Hematopoietic multipotent progenitor cell treated with erythropoietin and hydrocortisone succinate and interleukin-3 and kit ligand, for 8 days (in vitro differentiated cells): ENCODE measurements around the gene BANP.

ENCODE experiments used
- DNase-seq: peaks from one replicate; pipeline ENCODE4 v3.0.0-alpha.2; 2015

BANP gene

DNA sequence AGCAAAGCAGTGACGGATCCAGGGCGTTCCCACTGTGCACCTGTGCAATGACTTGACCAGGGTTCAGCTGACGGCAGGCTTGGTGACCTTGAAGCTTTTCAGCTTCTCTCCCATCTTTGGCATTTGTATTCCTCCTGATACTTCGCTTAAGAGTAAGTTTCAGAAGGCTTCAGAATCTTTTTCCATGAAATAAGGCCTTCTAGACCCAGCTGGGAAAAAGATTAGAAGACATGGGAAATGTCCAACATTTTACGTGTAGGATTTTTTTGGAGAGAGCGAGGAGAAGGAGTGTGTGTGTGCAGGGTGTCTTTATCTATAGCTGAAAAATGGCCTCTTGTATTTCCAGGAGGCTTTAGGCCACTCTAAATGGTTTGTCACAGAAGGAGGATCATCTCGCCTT is 104.1 kb downstream of the BANP start:
- no peak for DNase-seq

DNA sequence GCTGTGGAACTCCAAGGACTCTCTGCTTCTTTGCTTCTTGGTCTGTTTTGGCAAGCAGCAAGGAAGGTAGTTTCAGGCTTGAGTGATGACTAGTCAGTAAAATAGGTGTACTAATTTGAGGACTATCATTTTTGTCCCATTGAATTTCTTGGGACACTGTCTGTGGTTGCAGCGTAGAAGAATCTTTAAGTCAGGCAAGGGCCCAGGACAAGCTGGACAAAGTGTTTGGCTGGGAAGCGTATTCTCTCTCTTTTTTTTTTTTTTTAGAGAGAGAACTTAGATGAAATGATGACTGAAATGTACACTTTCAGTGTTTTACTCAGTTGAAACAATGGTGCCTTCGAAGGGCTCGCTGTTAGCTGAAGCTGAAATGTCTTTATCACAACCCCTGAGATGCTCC is 105.0 kb downstream of the BANP start:
- DNase-seq, result no peak

DNA sequence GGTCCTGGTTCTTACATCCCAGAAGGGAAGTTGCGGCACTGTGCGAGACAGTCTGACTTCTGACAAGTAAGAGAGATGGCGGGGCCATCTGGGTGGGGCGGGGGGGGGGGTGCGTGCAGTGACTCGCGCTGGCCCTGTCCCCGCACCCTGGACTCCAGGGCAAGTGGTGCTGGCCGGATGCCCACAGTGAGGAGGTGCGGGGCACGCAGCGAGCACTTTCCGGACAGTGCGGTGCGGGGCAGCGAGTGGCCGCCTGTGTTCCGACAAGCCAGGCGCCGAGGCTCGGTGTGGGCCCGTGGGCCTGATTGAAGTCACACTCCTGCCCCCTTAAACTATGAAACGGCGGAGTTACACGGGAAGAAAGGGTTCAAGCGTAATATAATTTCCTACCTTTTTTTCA is 106.4 kb downstream of the BANP start:
- DNase-seq, result no peak

DNA sequence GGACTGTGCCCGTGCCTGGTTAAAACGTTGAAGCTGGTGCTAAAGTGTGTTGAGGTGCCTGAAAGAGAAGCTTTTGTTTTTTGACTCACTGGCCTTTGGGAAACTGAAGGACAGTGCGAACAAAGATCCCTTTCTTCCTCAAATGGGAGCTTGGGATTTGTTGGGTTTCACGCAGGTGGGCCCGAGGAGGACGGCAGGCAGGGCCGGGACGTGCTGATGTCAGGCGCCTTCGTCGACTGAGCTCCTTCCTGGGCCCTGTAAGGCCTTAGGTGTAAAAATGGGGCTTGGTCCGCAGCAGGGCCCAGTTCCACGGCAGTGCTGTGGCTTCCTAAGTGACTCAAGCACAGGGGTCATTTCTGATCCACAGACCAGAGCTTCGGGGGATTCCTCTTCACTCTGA is 106.9 kb downstream of the BANP start:
- DNase-seq, result no peak

DNA sequence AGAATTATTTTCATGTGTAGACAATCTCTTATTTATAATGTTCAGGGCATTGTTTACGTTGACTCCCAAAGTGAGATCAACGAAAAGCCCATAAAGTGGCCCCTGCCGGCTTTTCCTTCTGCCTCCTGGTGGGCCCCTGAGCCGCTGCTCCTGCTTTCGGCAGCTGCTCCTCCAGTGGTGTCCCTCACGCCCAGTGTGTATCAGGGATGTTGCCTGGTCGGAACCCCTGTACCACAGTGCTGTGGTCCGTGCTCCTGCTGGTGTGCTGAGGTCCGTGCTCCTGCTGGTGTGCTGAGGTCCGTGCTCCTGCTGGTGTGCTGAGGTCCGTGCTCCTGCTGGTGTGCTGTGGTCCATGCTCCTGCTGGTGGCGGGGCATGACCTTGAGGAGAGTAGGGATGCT is 107.6 kb downstream of the BANP start:
- DNase-seq, result no peak

DNA sequence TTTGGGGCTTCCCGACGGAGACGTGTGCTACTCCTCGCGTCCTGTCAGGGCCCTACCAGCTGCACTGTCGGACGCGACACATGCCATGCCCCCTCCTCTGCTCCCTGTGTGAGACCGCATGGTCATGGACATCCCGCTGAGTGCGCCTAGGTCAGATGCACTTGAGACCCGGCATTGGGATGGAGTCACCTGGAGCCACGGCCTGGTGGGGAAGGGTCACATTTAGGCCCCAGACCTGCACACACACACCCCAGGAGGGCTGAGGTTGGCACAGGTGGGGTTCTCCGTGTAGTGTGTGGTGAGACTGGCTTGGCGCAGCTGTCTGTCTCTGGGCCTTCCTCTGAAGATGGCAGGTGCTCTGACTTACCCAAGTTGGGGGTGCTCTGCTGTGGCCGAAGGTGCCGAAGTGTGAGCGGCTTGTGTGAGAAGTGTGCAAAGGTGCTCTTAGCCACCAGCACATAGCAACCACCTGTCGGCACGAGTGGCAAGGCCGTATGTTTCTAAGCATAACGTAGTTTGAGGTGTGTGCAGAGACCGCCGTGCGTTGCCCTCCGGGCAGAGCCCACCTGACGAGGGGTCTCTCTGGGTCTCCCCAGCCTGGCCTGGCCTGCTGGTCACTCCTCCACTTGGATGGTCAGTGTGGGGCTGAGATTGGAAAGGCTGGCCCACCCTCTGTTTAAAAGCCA is 108.6 kb downstream of the BANP start:
- DNase-seq, result no peak

DNA sequence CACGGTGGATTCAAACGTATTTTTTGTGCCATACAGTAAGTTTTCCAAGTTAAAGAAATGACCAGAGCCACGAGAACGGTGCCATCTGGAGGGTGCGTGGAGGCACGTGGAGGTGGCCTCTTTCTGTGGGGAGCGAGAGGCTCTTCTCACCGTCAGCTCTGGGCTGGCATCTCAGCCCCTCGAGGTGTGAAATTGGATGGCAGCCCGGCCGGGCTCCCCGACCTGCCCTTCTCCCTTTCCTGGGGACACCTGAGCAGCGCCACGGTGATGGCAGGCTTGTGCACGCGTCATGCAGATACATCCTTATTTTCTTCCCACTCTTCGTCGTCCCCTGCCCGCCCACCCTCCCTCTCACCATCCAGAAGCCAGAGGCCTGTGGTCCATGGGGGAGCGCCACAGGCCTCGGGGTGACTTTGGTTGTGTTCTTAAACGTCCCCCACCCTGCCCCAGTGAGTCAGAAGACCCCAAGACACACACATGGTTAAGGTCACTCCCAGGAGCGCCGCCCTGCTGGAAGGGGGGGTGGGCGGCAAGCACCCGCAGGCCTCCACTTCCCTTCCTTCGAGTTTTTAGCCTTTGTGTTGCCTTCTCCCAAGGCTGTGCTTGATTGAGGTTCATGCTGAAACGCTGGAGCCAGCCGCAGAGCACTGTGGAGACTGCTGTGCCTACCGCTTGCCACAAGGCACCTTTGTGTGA is 109.4 kb downstream of the BANP start:
- no peak for DNase-seq

DNA sequence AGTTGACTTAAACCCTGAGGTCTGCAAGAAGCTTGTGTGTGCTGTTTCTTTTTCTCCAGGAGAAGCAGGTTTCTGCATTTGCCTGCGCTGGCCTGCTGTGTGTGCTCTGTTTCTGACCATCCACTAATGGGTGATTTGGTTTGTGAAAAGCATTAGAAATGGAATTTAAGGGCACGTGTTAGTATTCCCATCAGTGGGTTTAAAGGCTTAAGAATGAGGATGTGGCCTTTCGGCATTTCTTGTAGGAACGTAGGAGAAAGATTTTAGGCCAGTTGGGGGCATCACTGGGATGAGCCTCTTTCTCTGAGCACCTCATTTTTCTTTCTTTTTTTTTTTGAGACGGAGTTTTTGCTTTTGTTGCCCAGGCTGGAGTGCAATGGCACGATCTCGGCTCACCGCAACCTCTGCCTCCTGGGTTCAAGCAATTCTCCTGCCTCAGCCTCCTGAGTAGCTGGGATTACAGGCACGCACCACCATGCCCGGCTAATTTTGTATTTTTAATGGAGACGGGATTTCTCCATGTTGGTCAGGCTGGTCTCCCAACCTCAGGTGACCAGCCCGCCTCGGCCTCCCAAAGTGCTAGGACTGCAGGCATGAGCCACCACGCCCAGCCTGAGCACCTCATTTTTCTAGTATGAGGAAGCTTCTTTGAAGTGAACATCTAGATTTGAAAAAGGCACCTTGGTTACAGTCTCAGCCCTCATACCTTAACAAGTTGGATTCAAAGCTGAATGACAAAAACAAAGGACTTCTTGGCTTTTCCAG is 110.3 kb downstream of the BANP start:
- no peak for DNase-seq

DNA sequence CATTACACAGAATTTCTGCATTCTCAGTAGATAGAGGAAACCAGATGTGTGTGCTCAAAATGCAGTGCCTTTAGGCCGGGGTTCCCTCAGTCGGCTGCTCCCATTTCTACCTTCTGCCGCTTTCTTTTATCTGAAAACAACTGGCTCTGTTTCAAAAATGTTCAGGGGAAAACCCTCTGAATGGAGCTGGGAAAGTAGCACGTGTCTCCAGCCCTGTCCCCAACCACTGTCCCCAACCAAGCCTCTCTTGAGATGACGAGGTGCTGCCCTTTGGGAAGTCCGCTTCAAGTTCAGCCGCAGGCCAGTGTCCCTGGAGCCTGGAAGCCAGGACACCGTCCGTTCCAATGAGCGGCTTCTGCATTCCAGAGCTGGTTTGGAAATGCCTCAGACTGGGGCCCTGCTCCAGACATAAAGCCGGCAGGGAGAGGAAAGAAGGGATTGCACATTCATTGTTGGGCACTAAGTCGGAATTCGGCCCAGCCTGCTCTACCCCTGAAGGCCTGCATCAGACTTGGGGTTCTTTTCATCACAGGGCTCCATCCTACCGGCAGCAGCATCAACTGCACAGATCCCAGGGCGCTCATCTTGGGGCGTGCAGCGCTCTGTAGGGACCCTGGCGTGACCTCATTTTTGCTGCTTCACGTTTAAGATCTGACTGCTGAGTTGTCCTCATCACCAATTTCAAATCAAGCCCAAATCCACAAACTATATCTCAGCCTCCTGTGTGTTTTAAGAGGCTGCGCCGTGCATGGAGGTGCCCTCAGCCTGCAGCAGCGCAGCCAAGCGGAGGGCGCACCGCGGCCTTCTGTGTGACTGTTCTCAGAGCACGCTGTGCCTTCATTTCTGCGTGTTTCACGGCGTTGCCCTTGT is 111.3 kb downstream of the BANP start:
- DNase-seq, result no peak

DNA sequence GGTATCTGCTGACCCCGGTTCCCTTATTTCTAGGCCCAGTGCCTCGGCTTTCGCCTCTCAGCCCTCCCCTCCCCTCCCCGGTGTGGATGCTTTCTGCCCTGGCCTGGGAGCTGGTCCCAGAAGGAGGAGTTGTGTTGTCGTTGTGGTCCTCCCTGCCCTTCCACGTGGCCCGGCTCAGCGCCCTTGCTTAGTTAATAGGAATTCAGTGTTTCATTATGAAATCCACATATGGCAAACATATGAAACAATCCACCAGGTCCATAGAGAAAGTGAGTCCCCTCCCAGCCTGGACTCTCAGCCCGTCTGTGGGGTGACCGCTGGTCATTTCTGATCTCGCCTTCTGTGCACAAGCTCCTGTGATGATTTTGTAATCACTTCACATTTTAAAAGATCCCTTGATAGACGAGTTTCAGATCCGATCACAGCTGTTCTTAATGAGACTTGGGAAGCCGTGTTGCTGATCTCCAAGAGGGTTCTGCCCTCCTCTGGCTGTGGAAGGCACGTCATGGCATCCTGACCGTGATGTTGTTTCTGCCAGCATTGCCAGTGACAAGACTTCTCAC is 112.1 kb downstream of the BANP start:
- DNase-seq, result no peak

DNA sequence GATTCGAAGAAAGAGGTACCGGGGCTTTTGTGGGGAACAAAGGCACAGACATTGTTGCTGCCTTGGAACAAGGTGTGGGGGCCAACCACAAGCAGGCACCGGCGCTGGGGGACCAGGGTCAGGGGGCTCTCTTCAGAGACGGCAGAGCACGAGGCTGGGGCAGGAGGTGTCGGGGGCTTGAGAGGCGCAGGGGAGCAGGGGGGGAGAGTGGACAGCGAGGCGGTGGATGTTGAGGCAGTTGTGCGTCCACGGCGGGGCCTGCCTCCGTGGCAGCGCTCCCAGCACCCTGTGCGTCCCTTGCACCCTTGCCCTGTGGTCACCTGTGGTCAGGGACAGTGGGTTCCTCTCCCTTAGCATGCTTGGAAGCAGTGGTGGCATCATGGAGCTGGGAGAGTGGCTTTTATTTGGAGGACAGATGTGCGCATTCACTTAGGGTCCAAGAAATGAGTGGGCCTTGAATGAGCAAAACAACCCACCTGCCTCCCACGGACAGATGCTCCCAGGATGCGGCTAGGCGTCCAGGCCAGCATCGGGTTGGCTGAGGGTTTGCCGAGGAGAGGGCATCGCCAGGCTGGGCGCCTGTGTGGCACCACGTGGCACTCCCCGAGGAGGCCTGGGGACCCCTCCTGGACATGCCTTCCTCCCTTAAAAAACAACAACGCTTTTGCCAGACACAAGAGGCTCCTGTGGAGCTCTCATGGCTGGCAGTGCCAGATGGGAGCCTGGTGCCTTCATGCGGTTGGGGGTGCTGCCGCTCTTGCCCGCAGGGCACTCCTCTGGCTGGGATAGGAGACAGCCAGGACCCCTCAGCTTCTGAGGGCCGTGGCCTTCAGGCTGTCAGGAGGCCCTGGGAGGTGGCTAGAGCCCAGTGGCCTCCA is 113.0 kb downstream of the BANP start:
- DNase-seq, result no peak

DNA sequence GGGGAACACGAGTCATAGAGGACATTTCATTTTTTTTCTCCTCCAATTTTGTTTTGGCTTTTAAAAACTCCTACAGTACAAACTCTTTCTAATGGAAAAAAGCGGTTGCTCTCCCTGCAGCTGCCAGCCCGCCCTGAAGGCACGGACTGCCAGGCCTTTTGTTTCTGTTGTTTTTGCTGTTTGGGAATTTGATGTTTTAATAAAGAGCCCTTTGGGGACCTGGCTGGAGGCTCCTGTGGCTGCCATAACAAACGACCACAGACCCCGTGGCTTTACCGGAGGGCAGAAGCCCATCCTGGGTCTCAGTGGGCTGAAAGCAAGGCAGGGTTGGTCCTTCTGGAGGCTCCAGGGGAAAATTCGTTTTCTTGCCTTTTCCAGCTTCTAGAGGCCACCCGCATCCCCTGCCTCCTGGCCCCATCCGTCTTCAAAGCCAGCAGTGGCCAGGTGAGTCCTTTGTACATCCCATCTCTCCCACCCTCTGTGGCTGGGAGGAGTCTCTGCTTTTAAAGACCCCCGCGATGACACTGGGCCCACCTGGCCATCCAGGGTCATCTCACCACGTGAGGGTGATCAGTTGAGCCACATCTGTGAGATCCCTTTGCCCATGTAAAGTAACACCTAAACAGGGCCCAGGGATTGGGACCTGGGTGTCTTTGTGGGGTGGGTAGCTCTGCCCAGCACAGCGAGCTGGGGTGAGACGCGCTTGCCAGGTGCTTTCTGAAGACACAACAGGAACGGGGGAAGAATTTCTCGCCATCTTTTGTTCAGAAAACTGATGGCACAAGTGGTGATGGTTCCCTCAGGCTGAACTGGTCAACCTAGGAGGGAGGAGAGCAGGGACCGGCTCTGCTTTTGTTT is 113.9 kb downstream of the BANP start:
- DNase-seq, result no peak

DNA sequence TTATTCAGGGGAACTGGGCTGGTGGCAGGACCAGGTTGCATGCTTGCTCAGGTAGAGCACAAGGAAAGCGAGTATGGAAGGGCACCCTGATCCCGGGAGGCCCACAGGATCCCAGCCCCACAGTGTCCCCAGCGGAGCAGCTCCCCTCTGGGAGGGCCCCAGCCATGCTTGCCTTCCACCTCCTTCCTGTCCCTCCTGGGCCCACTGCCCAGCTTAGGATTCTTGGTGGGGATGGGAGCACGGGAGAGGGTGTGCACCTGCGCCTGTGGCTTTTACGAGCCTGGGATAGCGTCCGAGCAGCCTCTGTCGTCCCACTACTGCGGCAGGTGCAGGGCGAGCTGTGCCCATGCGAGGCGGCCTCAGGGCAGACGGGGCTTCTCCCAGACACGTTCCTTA is 114.5 kb downstream of the BANP start:
- no peak for DNase-seq

DNA sequence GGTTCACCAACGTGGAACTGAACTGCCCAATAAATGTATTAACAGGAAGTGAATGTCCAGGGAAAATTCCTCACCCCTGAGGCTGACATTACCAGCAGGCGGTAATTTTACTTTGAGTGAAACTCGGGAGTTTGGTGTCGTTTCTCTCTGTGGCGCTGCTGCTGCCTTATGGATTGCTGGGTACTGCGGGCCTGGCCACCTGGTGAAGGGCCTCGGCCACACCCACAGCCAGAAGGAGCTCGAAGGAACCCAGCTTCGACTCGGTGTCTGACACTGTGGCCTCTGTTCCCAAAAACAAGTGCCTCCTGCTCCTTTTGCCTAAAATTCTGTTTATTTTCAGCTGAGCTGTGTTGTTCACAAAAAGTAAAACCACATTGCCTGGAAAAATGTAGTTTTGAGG is 115.0 kb downstream of the BANP start:
- DNase-seq, result no peak

DNA sequence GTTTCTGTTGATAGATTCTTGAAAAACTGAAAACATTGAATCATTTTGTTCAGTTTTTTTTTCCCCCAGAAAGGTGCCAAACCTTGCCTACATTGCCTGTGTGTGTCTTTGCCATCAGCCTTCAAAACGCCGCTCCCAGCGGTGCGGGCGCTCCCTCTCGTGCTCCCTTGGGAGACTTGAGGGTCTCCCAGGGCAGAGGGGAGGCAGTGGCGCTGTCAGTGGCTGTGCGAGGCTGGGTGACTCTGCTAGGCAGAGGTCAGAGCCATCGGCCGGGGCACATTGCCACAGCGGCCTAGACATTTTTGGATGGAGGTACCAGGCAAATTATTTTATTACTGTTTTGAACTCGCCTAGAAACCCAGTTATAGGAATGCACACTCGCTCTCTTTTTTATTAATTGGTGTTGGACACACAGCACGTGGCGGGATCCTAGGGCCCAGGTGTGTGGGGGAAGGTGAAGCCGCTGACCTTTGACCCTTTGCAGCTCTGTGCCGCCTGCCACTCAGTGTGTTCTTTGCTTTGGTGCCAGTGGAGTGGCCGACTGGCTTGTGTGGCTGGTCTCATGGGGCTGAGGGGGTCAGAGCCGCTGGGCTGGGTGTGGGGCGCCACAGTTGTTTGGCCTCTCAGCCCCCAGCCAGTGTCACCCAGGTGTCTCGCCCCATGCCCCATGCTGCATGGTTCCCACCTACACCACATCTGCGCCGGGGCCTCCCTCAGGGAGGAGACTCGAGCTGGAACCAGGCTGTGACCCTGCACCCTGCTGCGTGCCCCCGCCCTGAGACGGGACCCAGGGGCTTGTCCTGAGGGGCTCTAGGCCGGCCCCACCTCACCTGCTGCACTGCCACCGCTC is 115.7 kb downstream of the BANP start:
- DNase-seq, result no peak

DNA sequence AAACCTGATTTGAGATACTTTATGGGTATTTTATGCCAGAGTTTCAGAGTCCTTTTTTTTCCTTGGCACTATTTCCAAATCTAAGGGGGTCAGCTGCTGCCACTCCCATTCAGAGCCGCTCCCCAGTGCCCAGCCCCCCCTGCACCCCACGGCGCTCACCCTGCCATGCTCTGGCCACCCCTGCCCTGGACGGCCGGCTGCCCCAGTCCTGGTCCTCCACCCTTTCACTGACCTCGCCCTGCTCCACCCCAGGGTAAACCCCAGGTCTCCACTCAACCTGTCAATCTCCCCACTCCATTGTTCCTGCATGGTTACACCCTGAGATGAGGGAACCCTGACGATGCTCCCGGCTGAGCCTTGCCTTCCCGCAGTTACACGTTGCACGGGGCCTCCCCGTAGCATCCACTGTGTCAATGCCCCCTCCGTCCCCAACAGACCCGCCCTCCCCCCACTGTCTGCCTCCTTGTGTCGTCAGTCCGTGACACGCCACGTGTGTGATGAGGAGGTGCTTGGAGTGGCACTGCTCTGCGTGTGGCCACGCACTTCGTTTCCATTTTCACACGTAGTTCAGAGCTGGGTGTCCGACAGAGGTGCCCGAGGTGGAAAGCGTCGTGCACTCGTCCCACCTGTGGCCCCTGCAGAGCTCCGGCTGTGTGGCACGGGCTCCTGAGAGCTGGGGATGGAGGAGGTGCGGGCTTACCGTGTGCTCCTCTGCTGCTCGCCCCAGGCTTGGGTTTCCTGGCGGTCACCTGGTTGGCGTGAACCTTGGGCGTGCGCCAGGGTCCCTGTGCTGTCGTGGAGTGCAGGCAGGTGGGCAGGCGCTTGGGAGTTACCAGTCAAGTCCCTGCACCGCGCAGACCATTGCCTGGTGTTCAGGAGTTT is 116.5 kb downstream of the BANP start:
- DNase-seq, result no peak

DNA sequence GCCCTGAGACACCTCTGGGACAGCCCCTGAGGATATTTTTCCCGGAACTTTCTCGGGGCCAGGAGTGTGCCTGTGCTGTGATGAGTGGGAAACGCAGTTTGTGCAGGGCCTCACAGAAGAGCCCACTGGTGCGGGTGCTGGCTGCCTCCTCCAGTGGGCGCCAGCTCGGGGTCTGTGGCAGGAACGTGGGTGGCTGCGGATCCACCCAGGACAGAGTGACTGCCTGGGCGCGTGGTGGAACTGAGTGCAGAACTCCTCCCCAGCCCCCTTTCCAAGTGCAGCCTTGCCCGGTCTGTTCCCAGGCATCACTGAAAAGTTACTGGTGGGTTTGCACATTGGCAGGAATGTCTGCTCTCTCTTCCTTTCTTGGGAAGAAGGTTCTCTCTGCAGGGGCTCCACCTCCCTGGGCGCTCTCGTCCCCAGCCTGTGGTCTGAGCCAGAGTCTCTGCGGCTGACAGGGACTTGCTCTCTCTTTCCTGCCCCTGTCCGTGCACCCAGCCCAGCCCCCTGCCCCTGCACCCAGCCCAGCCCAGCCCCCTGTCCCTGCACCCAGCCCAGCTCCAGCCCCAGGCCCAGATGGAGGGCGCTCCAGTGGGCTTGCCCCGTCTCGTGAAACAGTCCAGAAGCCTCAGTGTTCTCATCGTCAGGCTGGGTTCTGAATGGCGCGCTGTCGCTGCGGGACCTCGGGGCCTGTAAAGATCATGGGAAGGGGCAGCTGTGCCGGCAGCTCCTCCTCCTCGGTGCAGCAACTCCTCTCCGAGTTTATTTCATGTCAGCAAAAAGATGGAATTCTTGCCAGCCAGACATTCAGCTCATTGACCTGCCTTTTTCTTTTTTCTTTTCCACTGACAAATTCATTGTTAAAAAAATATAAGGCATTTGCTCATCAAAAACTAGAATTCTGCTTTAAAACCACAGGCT is 117.5 kb downstream of the BANP start:
- DNase-seq, result no peak
